ENCODE data around the gene FUT3. TPM values are rescaled to one million over a fixed set of nuclear protein-coding genes. Genes with fewer than 3 reads are reported as not detected.

Gene FUT3
- total RNA-seq, 1 donor from 2014 or later: 0.84 TPM

GRCh38 chr19:5799247-5800241 lies 51.7 kb downstream of the FUT3 start:
- H3K27me3 Mint-ChIP-seq (ENCODE audit: low read depth, unreplicated experiment): peaks cover 28% of the 10 kb centered on the region
- H2AFZ ChIP-seq (ENCODE audit: low read depth, low read length): no peak overlapping the region
- no peaks in the 10 kb centered on the region for H3K9me3 ChIP-seq (ENCODE audit: insufficient read depth, low read depth, low read length)
- H3K9me3 Mint-ChIP-seq (ENCODE audit: unreplicated experiment): no peaks in the 10 kb centered on the region
- TF ChIP-seq EZH2 (IDR thresholded peaks at IDR 0.05; ENCODE audit: insufficient read depth, low read length) (no peak), CTCF (IDR thresholded peaks at IDR 0.05; ENCODE audit: insufficient read depth, low read depth, low read length) (no peak)
- no peak overlapping the region for H3K9ac ChIP-seq (ENCODE audit: low read length)
- H3K4me1 Mint-ChIP-seq (ENCODE audit: low read depth, unreplicated experiment): no peaks in the 10 kb centered on the region
- H3K27me3 ChIP-seq (ENCODE audit: insufficient read depth, low read length): peaks cover 7% of the 10 kb centered on the region
- H3K27ac ChIP-seq (ENCODE audit: low read depth, low read length): no peak overlapping the region
- FAIRE-seq (no peak), DNase-seq (ENCODE audit: low read depth) (no peak)
- H3K4me3 ChIP-seq (ENCODE audit: insufficient read depth, low read depth, low read length): no peak overlapping the region
- H3K36me3 ChIP-seq (ENCODE audit: insufficient read depth, low read length): no peaks in the 10 kb centered on the region
- no peaks in the 10 kb centered on the region for H4K20me1 ChIP-seq (ENCODE audit: insufficient read depth, low read length)
- H3K4me3 Mint-ChIP-seq (ENCODE audit: unreplicated experiment): no peak overlapping the region
- peaks cover 5% of the 10 kb centered on the region for H3K4me1 ChIP-seq (ENCODE audit: insufficient read depth, low read length)
- no peak overlapping the region for H3K4me2 ChIP-seq (ENCODE audit: low read length)
- no peaks in the 10 kb centered on the region for H3K79me2 ChIP-seq (ENCODE audit: insufficient read depth, low read length)
- H3K36me3 Mint-ChIP-seq (ENCODE audit: low read depth, unreplicated experiment): no peaks in the 10 kb centered on the region
- H3K27ac Mint-ChIP-seq (ENCODE audit: unreplicated experiment): no peak overlapping the region

GRCh38 chr19:5798244-5798643 lies 53.0 kb downstream of the FUT3 start:
- H3K4me1 Mint-ChIP-seq (ENCODE audit: low read depth, unreplicated experiment): no peaks in the 10 kb centered on the region
- FAIRE-seq: no peak
- no peaks in the 10 kb centered on the region for H3K9me3 Mint-ChIP-seq (ENCODE audit: unreplicated experiment)
- no peaks in the 10 kb centered on the region for H3K9me3 ChIP-seq (ENCODE audit: insufficient read depth, low read depth, low read length)
- H3K79me2 ChIP-seq (ENCODE audit: insufficient read depth, low read length): no peaks in the 10 kb centered on the region
- no peaks in the 10 kb centered on the region for H3K36me3 ChIP-seq (ENCODE audit: insufficient read depth, low read length)
- TF ChIP-seq EZH2 (IDR thresholded peaks at IDR 0.05; ENCODE audit: insufficient read depth, low read length) (no peak), CTCF (IDR thresholded peaks at IDR 0.05; ENCODE audit: insufficient read depth, low read depth, low read length) (no peak)
- no peak overlapping the region for H3K27ac ChIP-seq (ENCODE audit: low read depth, low read length)
- no peaks in the 10 kb centered on the region for H3K4me1 ChIP-seq (ENCODE audit: insufficient read depth, low read length)
- H3K36me3 Mint-ChIP-seq (ENCODE audit: low read depth, unreplicated experiment): no peaks in the 10 kb centered on the region
- peaks cover 23% of the 10 kb centered on the region for H3K27me3 Mint-ChIP-seq (ENCODE audit: low read depth, unreplicated experiment)
- no peak overlapping the region for H3K4me3 ChIP-seq (ENCODE audit: insufficient read depth, low read depth, low read length)
- no peak overlapping the region for H3K27ac Mint-ChIP-seq (ENCODE audit: unreplicated experiment)
- no peak overlapping the region for H2AFZ ChIP-seq (ENCODE audit: low read depth, low read length)
- H3K27me3 ChIP-seq (ENCODE audit: insufficient read depth, low read length): peaks cover 4% of the 10 kb centered on the region
- H3K9ac ChIP-seq (ENCODE audit: low read length): no peak overlapping the region
- no peaks in the 10 kb centered on the region for H4K20me1 ChIP-seq (ENCODE audit: insufficient read depth, low read length)
- H3K4me3 Mint-ChIP-seq (ENCODE audit: unreplicated experiment): no peak overlapping the region
- H3K4me2 ChIP-seq (ENCODE audit: low read length): no peak overlapping the region
- DNase-seq (ENCODE audit: low read depth): no peak
